Measurements from ENCODE around the gene SRPK2. TPM values are rescaled to one million over a fixed set of nuclear protein-coding genes. Genes with fewer than 3 reads are reported as not detected.
"Not testable (repeated sequence)": the region's sequence is repeated elsewhere in the genome, so short reads cannot be mapped to it uniquely, and the experiment has no call there.

SRPK2 gene
- total RNA-seq, 1 donor from 2014 or later: 54.8 TPM

DNA sequence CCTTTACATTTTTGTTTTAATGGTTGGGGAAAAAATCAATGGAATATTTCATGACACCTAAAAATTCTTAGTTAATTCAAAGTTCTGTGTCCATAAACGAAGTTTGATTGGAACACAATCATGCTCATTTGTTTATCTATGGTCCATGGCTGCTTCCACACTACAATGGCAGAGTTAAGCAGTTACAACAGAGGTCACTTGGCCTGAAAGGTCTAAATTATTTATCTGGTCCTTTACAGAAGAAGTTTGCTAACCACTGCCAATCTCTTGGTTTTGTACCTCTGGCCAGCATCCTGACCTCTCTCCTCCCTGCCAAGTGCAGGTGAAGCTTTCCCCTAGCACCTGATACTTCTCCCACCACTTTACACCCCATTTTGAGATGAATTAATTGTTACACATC lies 61.5 kb downstream of the SRPK2 start:
- Histone ChIP-seq H3K79me2 (ENCODE audit: insufficient read depth, low read length) (peaks cover 88% of the 10 kb centered on the region), H3K4me3 (ENCODE audit: insufficient read depth, low read depth, low read length) (no peak overlapping the region), H3K27me3 (ENCODE audit: insufficient read depth, low read length) (no peaks in the 10 kb centered on the region), H3K9me3 (ENCODE audit: insufficient read depth, low read depth, low read length) (no peaks in the 10 kb centered on the region), H3K4me2 (ENCODE audit: low read length) (no peak overlapping the region), H3K9ac (ENCODE audit: low read length) (no peak overlapping the region), H4K20me1 (ENCODE audit: insufficient read depth, low read length) (peaks cover 84% of the 10 kb centered on the region), H2AFZ (ENCODE audit: low read depth, low read length) (no peak overlapping the region), H3K4me1 (ENCODE audit: insufficient read depth, low read length) (no peaks in the 10 kb centered on the region), H3K36me3 (ENCODE audit: insufficient read depth, low read length) (no peaks in the 10 kb centered on the region), H3K27ac (ENCODE audit: low read depth, low read length) (no peak overlapping the region)
- Mint-ChIP-seq H3K9me3 (ENCODE audit: unreplicated experiment) (no peaks in the 10 kb centered on the region), H3K4me1 (ENCODE audit: low read depth, unreplicated experiment) (peaks cover 2% of the 10 kb centered on the region), H3K4me3 (ENCODE audit: unreplicated experiment) (no peak overlapping the region), H3K27me3 (ENCODE audit: low read depth, unreplicated experiment) (no peaks in the 10 kb centered on the region), H3K36me3 (ENCODE audit: low read depth, unreplicated experiment) (peaks cover 2% of the 10 kb centered on the region), H3K27ac (ENCODE audit: unreplicated experiment) (no peak overlapping the region)
- no peak for FAIRE-seq
- DNase-seq (ENCODE audit: low read depth): no peak
- no peak for TF ChIP-seq EZH2 (IDR thresholded peaks at IDR 0.05; ENCODE audit: insufficient read depth, low read length)
- TF ChIP-seq, protein P1, sequence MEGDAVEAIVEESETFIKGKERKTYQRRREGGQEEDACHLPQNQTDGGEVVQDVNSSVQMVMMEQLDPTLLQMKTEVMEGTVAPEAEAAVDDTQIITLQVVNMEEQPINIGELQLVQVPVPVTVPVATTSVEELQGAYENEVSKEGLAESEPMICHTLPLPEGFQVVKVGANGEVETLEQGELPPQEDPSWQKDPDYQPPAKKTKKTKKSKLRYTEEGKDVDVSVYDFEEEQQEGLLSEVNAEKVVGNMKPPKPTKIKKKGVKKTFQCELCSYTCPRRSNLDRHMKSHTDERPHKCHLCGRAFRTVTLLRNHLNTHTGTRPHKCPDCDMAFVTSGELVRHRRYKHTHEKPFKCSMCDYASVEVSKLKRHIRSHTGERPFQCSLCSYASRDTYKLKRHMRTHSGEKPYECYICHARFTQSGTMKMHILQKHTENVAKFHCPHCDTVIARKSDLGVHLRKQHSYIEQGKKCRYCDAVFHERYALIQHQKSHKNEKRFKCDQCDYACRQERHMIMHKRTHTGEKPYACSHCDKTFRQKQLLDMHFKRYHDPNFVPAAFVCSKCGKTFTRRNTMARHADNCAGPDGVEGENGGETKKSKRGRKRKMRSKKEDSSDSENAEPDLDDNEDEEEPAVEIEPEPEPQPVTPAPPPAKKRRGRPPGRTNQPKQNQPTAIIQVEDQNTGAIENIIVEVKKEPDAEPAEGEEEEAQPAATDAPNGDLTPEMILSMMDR (IDR thresholded peaks at IDR 0.05; ENCODE audit: insufficient read depth, low read depth, low read length): no peak

DNA sequence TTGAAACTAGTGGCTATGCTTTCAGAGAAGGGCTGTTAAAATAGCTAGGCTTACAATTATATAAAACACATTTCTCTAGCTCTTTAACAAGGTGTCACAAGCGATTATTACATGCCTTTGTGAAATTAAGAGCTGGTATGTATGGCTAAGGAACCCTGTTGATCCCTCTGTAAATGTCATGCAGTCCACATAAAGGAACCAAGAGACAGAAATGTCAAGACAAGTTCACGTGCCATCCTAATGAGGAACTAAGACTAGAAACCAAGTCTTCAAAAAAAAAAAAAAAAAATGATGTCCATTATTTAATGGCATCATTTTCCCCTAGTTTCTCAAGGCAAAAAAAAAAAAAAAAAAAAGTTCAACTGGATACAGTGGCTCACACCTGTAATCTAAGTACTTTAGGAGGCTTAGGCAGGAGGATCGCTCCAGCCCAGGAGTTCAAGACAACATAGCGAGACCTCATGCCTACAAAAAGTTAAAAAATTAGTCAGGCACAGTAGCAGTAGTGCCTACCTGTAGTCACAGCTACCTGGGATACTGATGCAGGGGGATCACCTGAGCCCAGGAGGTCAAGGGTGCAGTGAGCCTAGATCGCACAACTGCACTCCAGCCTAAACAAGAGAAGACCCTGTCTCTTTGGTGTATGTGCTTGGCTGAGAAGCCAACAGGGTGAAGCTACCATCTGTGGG lies 63.4 kb downstream of the SRPK2 start:
- H3K9me3 ChIP-seq (ENCODE audit: insufficient read depth, low read depth, low read length): no peaks in the 10 kb centered on the region
- no peak overlapping the region for H3K4me3 ChIP-seq (ENCODE audit: insufficient read depth, low read depth, low read length)
- Mint-ChIP-seq H3K36me3 (ENCODE audit: low read depth, unreplicated experiment) (peaks cover 2% of the 10 kb centered on the region), H3K27ac (ENCODE audit: unreplicated experiment) (no peak overlapping the region), H3K27me3 (ENCODE audit: low read depth, unreplicated experiment) (no peaks in the 10 kb centered on the region), H3K9me3 (ENCODE audit: unreplicated experiment) (no peaks in the 10 kb centered on the region), H3K4me1 (ENCODE audit: low read depth, unreplicated experiment) (peaks cover 3% of the 10 kb centered on the region), H3K4me3 (ENCODE audit: unreplicated experiment) (no peak overlapping the region)
- no peaks in the 10 kb centered on the region for H3K4me1 ChIP-seq (ENCODE audit: insufficient read depth, low read length)
- no peak overlapping the region for H3K4me2 ChIP-seq (ENCODE audit: low read length)
- no peak overlapping the region for H2AFZ ChIP-seq (ENCODE audit: low read depth, low read length)
- TF ChIP-seq, protein P1 (IDR thresholded peaks at IDR 0.05; ENCODE audit: insufficient read depth, low read depth, low read length): no peak
- no peak for TF ChIP-seq EZH2 (IDR thresholded peaks at IDR 0.05; ENCODE audit: insufficient read depth, low read length)
- no peaks in the 10 kb centered on the region for H3K36me3 ChIP-seq (ENCODE audit: insufficient read depth, low read length)
- no peak overlapping the region for H3K9ac ChIP-seq (ENCODE audit: low read length)
- no peak for FAIRE-seq
- H3K79me2 ChIP-seq (ENCODE audit: insufficient read depth, low read length): peaks cover 89% of the 10 kb centered on the region
- peaks cover 84% of the 10 kb centered on the region for H4K20me1 ChIP-seq (ENCODE audit: insufficient read depth, low read length)
- no peak overlapping the region for H3K27ac ChIP-seq (ENCODE audit: low read depth, low read length)
- no peak for DNase-seq (ENCODE audit: low read depth)
- no peaks in the 10 kb centered on the region for H3K27me3 ChIP-seq (ENCODE audit: insufficient read depth, low read length)

DNA sequence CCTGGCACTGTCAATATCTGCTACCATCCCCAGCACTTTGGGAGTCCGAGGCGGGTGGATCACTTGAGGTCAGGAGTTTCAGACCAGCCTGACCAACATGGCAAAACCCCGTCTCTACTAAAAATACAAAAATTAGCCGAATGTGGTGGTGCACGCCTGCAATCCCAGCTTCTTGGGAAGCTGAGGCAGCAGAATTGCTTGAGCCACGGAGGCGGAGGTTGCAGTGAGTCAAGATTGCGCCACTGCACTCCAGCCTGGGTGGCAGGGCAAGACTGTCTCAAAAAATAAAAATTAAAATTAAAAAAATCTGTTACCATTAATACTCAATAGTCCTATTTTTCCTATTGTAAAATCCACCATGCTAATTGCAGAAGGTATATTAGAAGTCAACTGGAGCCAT lies 64.1 kb downstream of the SRPK2 start:
- not testable (repeated sequence) for H3K36me3 ChIP-seq (ENCODE audit: insufficient read depth, low read length); H3K4me3 ChIP-seq (ENCODE audit: insufficient read depth, low read depth, low read length); H3K4me3 Mint-ChIP-seq (ENCODE audit: unreplicated experiment); DNase-seq (ENCODE audit: low read depth); H3K4me2 ChIP-seq (ENCODE audit: low read length); H3K27ac ChIP-seq (ENCODE audit: low read depth, low read length); H3K4me1 ChIP-seq (ENCODE audit: insufficient read depth, low read length); H2AFZ ChIP-seq (ENCODE audit: low read depth, low read length); H3K9me3 ChIP-seq (ENCODE audit: insufficient read depth, low read depth, low read length); H3K9me3 Mint-ChIP-seq (ENCODE audit: unreplicated experiment); H3K27ac Mint-ChIP-seq (ENCODE audit: unreplicated experiment); H3K4me1 Mint-ChIP-seq (ENCODE audit: low read depth, unreplicated experiment); H3K9ac ChIP-seq (ENCODE audit: low read length); FAIRE-seq; H3K27me3 Mint-ChIP-seq (ENCODE audit: low read depth, unreplicated experiment); H3K27me3 ChIP-seq (ENCODE audit: insufficient read depth, low read length); H3K36me3 Mint-ChIP-seq (ENCODE audit: low read depth, unreplicated experiment)
- H3K79me2 ChIP-seq (ENCODE audit: insufficient read depth, low read length): peaks cover 92% of the 10 kb centered on the region
- peaks cover 87% of the 10 kb centered on the region for H4K20me1 ChIP-seq (ENCODE audit: insufficient read depth, low read length)

Data from astrocyte (in vitro differentiated cells and primary cell).